D721Med (cell line): ENCODE measurements around the gene GCNT1.

Experiments used
- DNase-seq: peaks from one replicate; pipeline ENCODE4 v3.0.0; 2011; ENCODE audit warnings: low spot score; ENCODE audit not compliant: insufficient read length
- FAIRE-seq: peaks from 2 replicates; lab custom pipeline; 2011; peaks lifted over from hg19 to GRCh38; lab: Jason Lieb, UNC
- TF ChIP-seq, protein P1 (sequence below): IDR thresholded peaks from 2 replicates; pipeline ENCODE4 v1.5.1; 2012; ENCODE audit warnings: mild to moderate bottlenecking, control low read depth; ENCODE audit not compliant: insufficient read depth; ENCODE audit errors: missing control alignments

Gene GCNT1

DNA sequence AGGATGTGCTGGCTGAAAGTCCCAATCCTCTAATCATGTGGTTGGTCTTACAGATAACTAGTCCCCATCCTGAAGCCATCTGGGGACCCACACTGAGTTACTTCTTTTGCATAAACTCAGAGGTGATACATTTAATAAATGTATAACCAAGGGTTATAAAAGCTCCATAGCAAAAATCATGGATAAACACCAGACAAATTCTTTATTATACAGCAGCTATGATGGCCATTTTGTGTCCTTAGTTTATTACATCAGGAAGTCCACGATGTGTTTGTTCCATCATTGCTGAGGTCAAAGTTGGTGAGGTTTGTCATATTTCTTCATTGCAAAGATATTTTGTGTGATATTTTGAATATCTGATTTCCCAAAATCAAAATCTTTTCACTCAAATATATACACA is 80.2 kb downstream of the GCNT1 start:
- TF ChIP-seq, protein P1, sequence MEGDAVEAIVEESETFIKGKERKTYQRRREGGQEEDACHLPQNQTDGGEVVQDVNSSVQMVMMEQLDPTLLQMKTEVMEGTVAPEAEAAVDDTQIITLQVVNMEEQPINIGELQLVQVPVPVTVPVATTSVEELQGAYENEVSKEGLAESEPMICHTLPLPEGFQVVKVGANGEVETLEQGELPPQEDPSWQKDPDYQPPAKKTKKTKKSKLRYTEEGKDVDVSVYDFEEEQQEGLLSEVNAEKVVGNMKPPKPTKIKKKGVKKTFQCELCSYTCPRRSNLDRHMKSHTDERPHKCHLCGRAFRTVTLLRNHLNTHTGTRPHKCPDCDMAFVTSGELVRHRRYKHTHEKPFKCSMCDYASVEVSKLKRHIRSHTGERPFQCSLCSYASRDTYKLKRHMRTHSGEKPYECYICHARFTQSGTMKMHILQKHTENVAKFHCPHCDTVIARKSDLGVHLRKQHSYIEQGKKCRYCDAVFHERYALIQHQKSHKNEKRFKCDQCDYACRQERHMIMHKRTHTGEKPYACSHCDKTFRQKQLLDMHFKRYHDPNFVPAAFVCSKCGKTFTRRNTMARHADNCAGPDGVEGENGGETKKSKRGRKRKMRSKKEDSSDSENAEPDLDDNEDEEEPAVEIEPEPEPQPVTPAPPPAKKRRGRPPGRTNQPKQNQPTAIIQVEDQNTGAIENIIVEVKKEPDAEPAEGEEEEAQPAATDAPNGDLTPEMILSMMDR: no peak
- FAIRE-seq (no peak), DNase-seq (no peak)

DNA sequence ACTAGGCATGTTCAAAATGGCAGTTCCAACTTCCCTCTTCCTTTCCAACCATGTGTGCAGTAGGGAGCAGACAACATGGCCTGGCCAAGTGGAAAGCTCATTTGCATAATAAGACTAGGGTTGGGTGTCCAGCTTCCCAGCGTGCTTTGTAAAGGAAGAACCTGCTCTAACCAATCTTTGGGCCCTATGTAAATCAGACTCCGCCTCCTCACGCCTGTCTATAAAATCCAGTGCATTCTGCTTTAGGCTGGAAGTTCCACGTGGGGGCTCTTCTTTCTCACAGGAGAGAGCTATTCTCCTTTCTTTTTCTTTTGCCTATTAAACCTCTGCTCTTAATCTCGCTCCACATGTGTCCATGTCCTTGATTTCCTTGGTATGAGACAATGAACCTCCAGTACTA is 83.4 kb downstream of the GCNT1 start:
- no peak for DNase-seq
- TF ChIP-seq, protein P1: no peak
- no peak for FAIRE-seq

DNA sequence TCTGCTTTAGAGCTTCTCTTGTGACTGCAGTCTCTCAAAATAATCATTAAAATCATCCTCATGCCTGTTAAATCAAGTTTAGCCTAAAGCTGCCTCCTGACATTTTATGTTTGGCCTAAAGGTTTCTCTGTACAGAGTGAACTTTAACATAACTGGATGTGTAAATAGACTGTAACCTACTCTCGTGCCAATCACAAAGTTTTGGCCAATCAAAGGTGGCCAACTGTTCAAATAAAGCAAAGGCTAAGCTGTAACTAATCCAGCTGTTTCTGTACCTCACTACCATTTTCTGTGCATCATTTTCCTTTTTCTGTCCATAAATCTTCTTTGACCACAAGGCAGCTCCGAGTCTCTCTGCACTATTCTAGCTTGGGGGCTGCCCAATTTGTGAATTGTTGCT is 86.2 kb downstream of the GCNT1 start:
- TF ChIP-seq, protein P1: no peak
- FAIRE-seq (no peak), DNase-seq (no peak)

DNA sequence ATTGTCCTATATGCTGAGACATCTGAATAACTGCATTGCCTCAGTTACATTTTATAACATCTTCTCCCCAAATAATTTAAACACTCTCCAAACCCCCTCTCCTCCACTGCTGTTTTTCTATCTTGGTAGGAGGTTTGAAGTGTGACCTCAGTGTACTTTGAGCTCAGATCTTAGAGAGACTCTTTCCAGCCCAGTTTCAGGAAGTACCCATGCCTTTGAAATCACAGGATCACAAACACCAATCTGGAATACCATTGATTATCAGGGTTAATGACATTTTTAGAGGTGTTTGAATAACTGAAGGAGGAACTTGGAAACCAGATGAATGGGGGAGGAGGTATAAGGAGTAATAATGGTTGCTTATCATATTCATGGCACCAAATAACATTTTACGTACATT is 93.2 kb downstream of the GCNT1 start:
- TF ChIP-seq, protein P1: no peak
- DNase-seq: no peak
- no peak for FAIRE-seq

DNA sequence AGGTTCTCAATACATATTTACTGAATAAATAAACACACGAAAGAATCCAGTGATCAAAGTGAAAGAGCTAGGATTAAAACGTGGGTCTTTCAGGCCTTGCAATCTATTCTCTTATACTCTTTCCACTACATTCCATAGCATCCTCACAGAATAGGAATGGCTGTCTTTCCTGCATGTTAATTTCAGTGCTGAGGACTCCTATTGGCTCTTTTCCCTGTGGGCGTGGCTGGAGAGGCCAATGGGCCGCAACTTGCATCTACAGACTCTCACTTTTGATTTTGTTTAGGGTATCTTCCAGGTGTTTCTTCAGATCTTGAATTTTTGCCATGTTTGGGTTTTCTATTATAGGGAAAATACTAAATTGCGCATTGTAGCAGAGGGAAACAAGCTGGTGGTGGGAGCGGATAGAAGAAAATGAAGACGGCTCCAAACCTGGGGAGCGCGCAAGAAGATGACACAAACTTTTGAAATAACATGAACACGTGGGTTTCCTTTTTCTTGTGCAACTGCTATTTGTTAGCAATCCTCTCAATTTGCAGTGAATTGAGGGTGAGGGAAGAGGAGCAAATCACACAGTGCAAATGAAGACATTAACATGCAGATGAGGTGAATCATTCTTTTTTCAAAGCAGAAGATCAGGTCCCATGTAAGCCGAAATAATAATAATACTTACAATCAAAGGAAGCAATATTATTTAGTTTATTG is 93.9 kb downstream of the GCNT1 start:
- TF ChIP-seq, protein P1: no peak
- no peak for FAIRE-seq
- DNase-seq: no peak

DNA sequence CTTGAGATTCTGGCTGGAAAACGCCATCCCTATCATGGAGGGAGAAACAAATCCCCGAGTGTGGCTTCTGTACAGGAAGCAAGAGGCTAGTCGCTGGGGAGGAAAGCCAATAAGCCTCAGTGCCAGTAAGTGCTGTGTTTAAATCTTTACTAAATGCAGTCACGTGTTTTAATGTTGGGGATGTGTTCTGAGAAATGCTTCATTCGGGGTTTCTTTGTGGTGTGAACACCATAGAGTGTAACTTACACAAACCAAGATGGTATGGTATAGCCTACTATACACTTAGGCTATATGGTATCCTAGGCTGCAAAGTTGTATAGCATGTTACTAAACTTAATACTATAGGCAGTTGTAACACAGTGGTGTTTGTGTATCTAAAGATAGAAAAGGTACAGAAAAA is 94.7 kb downstream of the GCNT1 start:
- FAIRE-seq: no peak
- TF ChIP-seq, protein P1: no peak
- DNase-seq: no peak
